Measurements from ENCODE around the gene BCL2L1. TPM values are rescaled to one million over a fixed set of nuclear protein-coding genes. Genes with fewer than 3 reads are reported as not detected.
"Not testable (repeated sequence)": the region's sequence is repeated elsewhere in the genome, so short reads cannot be mapped to it uniquely, and the experiment has no call there.

Gene BCL2L1
- total RNA-seq, 1 donor from 2014 or later, result 283 TPM

GRCh38 chr20:31673435-31673834 is 49.2 kb downstream of the BCL2L1 start:
- no peak for DNase-seq (ENCODE audit: low read depth)
- no peak for TF ChIP-seq CTCF (IDR thresholded peaks at IDR 0.05; ENCODE audit: insufficient read depth, low read length, poor library complexity, severe bottlenecking)
- Histone ChIP-seq H3K27me3 (ENCODE audit: control insufficient read depth, insufficient read depth, low read length) (no peaks in the 10 kb centered on the region), H3K36me3 (ENCODE audit: control insufficient read depth, insufficient read depth, low read length) (peaks cover 3% of the 10 kb centered on the region), H3K4me3 (ENCODE audit: low read depth, low read length) (no peak overlapping the region)

- no peaks in the 10 kb centered on the region for H3K27me3 ChIP-seq (ENCODE audit: control insufficient read depth, insufficient read depth, low read length)
- no peak for TF ChIP-seq CTCF (IDR thresholded peaks at IDR 0.05; ENCODE audit: insufficient read depth, low read length, poor library complexity, severe bottlenecking)
- H3K36me3 ChIP-seq (ENCODE audit: control insufficient read depth, insufficient read depth, low read length), result peaks cover 4% of the 10 kb centered on the region
- no peak for DNase-seq (ENCODE audit: low read depth)
- H3K4me3 ChIP-seq (ENCODE audit: low read depth, low read length), result no peak overlapping the region
These were observed 51.3 kb downstream of the BCL2L1 start for GRCh38 chr20:31671324-31671723.

GRCh38 chr20:31670371-31671228 is 52.1 kb downstream of the BCL2L1 start:
- no peak overlapping the region for H3K4me3 ChIP-seq (ENCODE audit: low read depth, low read length)
- no peak for TF ChIP-seq CTCF (IDR thresholded peaks at IDR 0.05; ENCODE audit: insufficient read depth, low read length, poor library complexity, severe bottlenecking)
- no peaks in the 10 kb centered on the region for H3K27me3 ChIP-seq (ENCODE audit: control insufficient read depth, insufficient read depth, low read length)
- DNase-seq (ENCODE audit: low read depth), result no peak
- peaks cover 7% of the 10 kb centered on the region for H3K36me3 ChIP-seq (ENCODE audit: control insufficient read depth, insufficient read depth, low read length)

- Histone ChIP-seq H3K27me3 (ENCODE audit: control insufficient read depth, insufficient read depth, low read length) (no peaks in the 10 kb centered on the region), H3K4me3 (ENCODE audit: low read depth, low read length) (no peak overlapping the region), H3K36me3 (ENCODE audit: control insufficient read depth, insufficient read depth, low read length) (peaks cover 7% of the 10 kb centered on the region)
- TF ChIP-seq CTCF (IDR thresholded peaks at IDR 0.05; ENCODE audit: insufficient read depth, low read length, poor library complexity, severe bottlenecking), result no peak
- DNase-seq (ENCODE audit: low read depth), result no peak
These were observed 52.8 kb downstream of the BCL2L1 start for GRCh38 chr20:31669876-31670275.

GRCh38 chr20:31668944-31669343 is 53.7 kb downstream of the BCL2L1 start:
- H3K27me3 ChIP-seq (ENCODE audit: control insufficient read depth, insufficient read depth, low read length); H3K36me3 ChIP-seq (ENCODE audit: control insufficient read depth, insufficient read depth, low read length); H3K4me3 ChIP-seq (ENCODE audit: low read depth, low read length); DNase-seq (ENCODE audit: low read depth): not testable (repeated sequence)

DNA sequence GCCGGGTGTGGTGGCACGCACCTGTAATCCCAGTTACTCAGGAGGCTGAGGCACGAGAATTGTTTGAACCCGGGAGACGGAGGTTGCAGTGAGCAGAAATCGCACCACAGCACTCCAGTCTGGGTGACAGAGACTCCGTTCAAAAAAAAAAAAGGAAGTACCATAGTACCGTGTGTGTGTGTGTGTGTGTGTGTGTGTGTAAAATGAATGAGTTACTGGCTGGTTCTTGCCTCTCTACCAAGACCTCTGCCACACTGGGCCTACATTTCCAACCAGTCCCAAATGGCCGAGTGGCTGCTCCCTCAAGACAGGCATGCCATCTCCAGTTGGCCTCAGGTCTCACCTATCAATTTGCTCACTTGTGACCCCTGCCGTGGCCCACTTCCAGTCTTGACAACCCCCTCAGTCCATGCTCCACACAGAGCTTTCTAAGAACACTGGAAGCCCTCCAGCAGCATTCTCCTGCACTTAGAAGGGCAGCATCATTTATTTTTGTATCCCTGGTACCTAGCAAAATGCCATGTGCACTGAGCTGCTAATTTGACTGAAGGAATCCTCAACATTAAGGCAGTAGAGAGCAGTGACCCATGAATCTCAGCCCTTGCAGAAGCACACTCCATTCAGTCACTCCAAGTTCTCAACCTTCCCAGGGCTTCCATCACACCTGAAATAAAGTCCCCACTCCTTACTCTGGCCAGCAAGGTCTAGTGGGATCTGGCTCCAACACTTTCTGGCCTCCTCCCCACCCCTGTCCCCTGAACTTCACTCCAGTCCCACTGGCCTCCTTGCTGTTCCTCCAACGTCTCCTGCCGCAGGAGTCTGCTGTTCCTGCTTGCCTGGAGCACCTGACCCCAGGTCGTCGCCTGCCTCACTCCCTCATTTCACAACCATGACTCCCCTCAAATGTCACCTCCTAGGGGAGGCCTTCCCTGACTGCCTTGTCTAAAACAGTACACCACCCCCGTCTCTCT is 55.1 kb downstream of the BCL2L1 start:
- H3K4me3 ChIP-seq (ENCODE audit: low read depth, low read length), result no peak overlapping the region
- TF ChIP-seq CTCF (IDR thresholded peaks at IDR 0.05; ENCODE audit: insufficient read depth, low read length, poor library complexity, severe bottlenecking), result no peak
- peaks cover 9% of the 10 kb centered on the region for H3K36me3 ChIP-seq (ENCODE audit: control insufficient read depth, insufficient read depth, low read length)
- no peak for DNase-seq (ENCODE audit: low read depth)
- H3K27me3 ChIP-seq (ENCODE audit: control insufficient read depth, insufficient read depth, low read length), result no peaks in the 10 kb centered on the region
